A673 (cell line): Measurements from ENCODE around the gene QDPR.
"Not testable (repeated sequence)": the region's sequence is repeated elsewhere in the genome, so short reads cannot be mapped to it uniquely, and the experiment has no call there.

Experiments
- CTCF ChIP-seq: fragments of 300-800, 200-600 bp; sonication (generic); conservative IDR thresholded peaks from 2 replicates; pipeline ENCODE4 v1.5.1; 2017; ENCODE audit warnings: low read depth, mild to moderate bottlenecking, antibody characterized with exemption, low read length, moderate library complexity, mixed read lengths
- EZH2 ChIP-seq: fragments of 200-600 bp; sonication (generic); IDR thresholded peaks from 2 replicates; pipeline ENCODE4 v1.6.1; 2017; ENCODE audit warnings: borderline replicate concordance, low read depth, mild to moderate bottlenecking, mixed read lengths, antibody characterized with exemption, low read length; ENCODE audit not compliant: poor library complexity, severe bottlenecking

GRCh38 chr4:17442477-17442876 lies 69.4 kb downstream of the QDPR start:
- not testable (repeated sequence) for TF ChIP-seq CTCF, EZH2
